ENCODE measurements around the gene SOHLH1. TPM values are rescaled to one million over a fixed set of nuclear protein-coding genes. Genes with fewer than 3 reads are reported as not detected.

SOHLH1 gene
- total RNA-seq, 1 experiment from 2014 or later, result not detected

- Histone ChIP-seq H3K27me3 (ENCODE audit: insufficient read depth, low read length) (no peaks in the 10 kb centered on the region), H3K27ac (ENCODE audit: low read depth, low read length) (no peak overlapping the region), H3K4me2 (ENCODE audit: low read length) (peak overlapping the region; percentile 47), H3K4me3 (replicated peaks in 1 of 2; ENCODE audit: low read depth in 1 of 2, low read length in 2 of 2) (no peak overlapping the region), H3K9me3 (ENCODE audit: control insufficient read depth in 1 of 2, insufficient read depth in 1 of 2, low read depth in 1 of 2, low read length in 2 of 2) (no peaks in the 10 kb centered on the region), H3K9me2 (ENCODE audit: insufficient read depth) (no peaks in the 10 kb centered on the region), H3K36me3 (ENCODE audit: control insufficient read depth in 1 of 2, insufficient read depth in 2 of 2, low read length in 2 of 2) (no peaks in the 10 kb centered on the region), H4K20me1 (ENCODE audit: insufficient read depth) (no peaks in the 10 kb centered on the region), H3K79me2 (ENCODE audit: insufficient read depth, low read length) (no peaks in the 10 kb centered on the region), H2AFZ (ENCODE audit: low read depth, low read length, poor library complexity, severe bottlenecking) (no peak overlapping the region), H3K9ac (ENCODE audit: low read length) (no peak overlapping the region), H3K4me1 (ENCODE audit: control insufficient read depth in 1 of 2, insufficient read depth in 2 of 2, low read length in 2 of 2) (peaks cover 4 to 16% of the 10 kb centered on the region in 2 experiments; a peak in 3 of 4 replicates)
- RAD21 ChIA-PET (ENCODE audit: low non-redundant PET in 1 of 2, low total read pairs in 2 of 2, uncharacterized antibody in 2 of 2, unreplicated experiment in 2 of 2), result no interaction called here
- BruUV-seq (replicated peaks), result no TSS peak
- POLR2A ChIA-PET, result no interaction called here
- peak; percentile 91 for TF ChIP-seq EGR1 (IDR thresholded peaks at IDR 0.05; ENCODE audit: low read depth)
- TF ChIP-seq JUND (IDR thresholded peaks at IDR 0.05), result no peak
- TF ChIP-seq POLR2A (IDR thresholded peaks at IDR 0.05; ENCODE audit: borderline replicate concordance, extremely low read depth, insufficient read depth, insufficient read length), result no peak
- intact Hi-C loops (cut with micrococcal nuclease), result no loop called here
- CTCF ChIA-PET, result no interaction called here
- no peak for DNase-seq (ENCODE audit: low read depth, low spot score)
- ATAC-seq, result peak; percentile 41
These were observed 6.9 kb downstream of the SOHLH1 start for GRCh38 chr9:135692410-135692809.

GRCh38 chr9:135690836-135691570 lies 8.3 kb downstream of the SOHLH1 start:
- POLR2A ChIA-PET, result no interaction called here
- intact Hi-C loops (cut with micrococcal nuclease), result no loop called here
- no peaks in the 10 kb centered on the region for H3K27me3 ChIP-seq (ENCODE audit: insufficient read depth, low read length)

More at GRCh38 chr9:135690836-135691570, 8.3 kb downstream of the SOHLH1 start:
- Histone ChIP-seq H3K9ac (ENCODE audit: low read length) (no peak overlapping the region), H3K36me3 (ENCODE audit: control insufficient read depth in 1 of 2, insufficient read depth in 2 of 2, low read length in 2 of 2) (no peaks in the 10 kb centered on the region), H3K4me3 (replicated peaks in 1 of 2; ENCODE audit: low read depth in 1 of 2, low read length in 2 of 2) (no peak overlapping the region), H3K9me2 (ENCODE audit: insufficient read depth) (no peaks in the 10 kb centered on the region), H3K4me1 (ENCODE audit: control insufficient read depth in 1 of 2, insufficient read depth in 2 of 2, low read length in 2 of 2) (peaks cover 4 to 16% of the 10 kb centered on the region in 2 experiments; a peak in 3 of 4 replicates), H3K79me2 (ENCODE audit: insufficient read depth, low read length) (no peaks in the 10 kb centered on the region), H4K20me1 (ENCODE audit: insufficient read depth) (no peaks in the 10 kb centered on the region), H3K9me3 (ENCODE audit: control insufficient read depth in 1 of 2, insufficient read depth in 1 of 2, low read depth in 1 of 2, low read length in 2 of 2) (no peaks in the 10 kb centered on the region), H2AFZ (ENCODE audit: low read depth, low read length, poor library complexity, severe bottlenecking) (no peak overlapping the region), H3K27ac (ENCODE audit: low read depth, low read length) (no peak overlapping the region), H3K4me2 (ENCODE audit: low read length) (no peak overlapping the region)
- TF ChIP-seq ZFX (IDR thresholded peaks at IDR 0.05) (no peak), CTCF (IDR thresholded peaks at IDR 0.05 in 2 of 3, conservative IDR thresholded peaks at IDR 0.05 in 1 of 3; ENCODE audit: borderline replicate concordance in 1 of 3, insufficient read depth in 1 of 3, low read depth in 2 of 3, low read length in 2 of 3) (no peak), MAX (IDR thresholded peaks at IDR 0.05) (no peak), SIN3A (IDR thresholded peaks at IDR 0.05; ENCODE audit: low read depth) (no peak), ELF1 (IDR thresholded peaks at IDR 0.05; ENCODE audit: borderline replicate concordance, low read depth) (no peak)
- no peak for DNase-seq (ENCODE audit: low read depth, low spot score)
- BruUV-seq (replicated peaks), result no TSS peak
- CTCF ChIA-PET, result no interaction called here
- ATAC-seq, result no peak
- RAD21 ChIA-PET (ENCODE audit: low non-redundant PET in 1 of 2, low total read pairs in 2 of 2, uncharacterized antibody in 2 of 2, unreplicated experiment in 2 of 2), result no interaction called here

All from HCT116 (cell line).